COLO829 (cell line): ENCODE results near the gene CCDC57.
"Not testable (repeated sequence)": the region's sequence is repeated elsewhere in the genome, so short reads cannot be mapped to it uniquely, and the experiment has no call there.

Experiments used
- DNase-seq: peaks from one replicate; pipeline ENCODE4 v3.0.0; 2012; ENCODE audit warnings: low spot score

CCDC57 gene

GRCh38 chr17:82152556-82153294, 59.9 kb downstream of the CCDC57 start:
- DNase-seq = no peak

- DNase-seq = no peak
Observed at GRCh38 chr17:82152114-82152513, 60.5 kb downstream of the CCDC57 start.

- DNase-seq = no peak
Observed at GRCh38 chr17:82151106-82151957, 61.3 kb downstream of the CCDC57 start.

DNA sequence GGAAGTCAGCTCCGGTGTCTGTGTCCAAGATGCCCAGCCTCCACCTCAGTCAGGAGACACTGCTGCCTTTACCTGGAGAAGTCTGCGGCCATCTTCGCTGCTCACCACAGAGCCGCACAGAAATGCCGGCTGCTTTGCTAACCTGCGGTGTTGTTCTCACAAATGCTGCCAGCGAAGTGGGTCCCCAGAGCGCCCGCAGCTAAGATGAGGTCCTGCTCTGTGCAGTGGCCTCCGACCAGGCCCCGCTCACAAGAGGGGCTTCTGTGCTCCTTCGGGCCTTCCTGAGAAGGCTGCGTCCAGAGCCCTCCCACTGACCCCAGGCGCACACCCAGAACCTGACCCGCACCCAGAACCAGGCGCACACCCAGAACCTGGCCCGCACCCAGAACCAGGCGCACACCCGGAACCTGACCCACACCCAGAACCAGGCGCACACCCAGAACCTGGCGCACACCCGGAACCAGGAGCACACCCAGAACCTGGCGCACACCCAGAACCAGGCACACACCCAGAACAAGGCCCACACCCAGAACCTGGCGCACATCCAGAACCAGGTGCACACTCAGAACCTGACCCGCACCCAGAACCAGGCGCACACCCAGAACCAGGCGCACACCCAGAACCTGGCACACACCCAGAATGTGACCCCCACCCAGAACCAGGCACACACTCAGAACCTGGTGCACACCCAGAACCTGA, 63.1 kb downstream of the CCDC57 start:
- no peak for DNase-seq

- DNase-seq = no peak
Observed at GRCh38 chr17:82148997-82149396, 63.6 kb downstream of the CCDC57 start.

DNA sequence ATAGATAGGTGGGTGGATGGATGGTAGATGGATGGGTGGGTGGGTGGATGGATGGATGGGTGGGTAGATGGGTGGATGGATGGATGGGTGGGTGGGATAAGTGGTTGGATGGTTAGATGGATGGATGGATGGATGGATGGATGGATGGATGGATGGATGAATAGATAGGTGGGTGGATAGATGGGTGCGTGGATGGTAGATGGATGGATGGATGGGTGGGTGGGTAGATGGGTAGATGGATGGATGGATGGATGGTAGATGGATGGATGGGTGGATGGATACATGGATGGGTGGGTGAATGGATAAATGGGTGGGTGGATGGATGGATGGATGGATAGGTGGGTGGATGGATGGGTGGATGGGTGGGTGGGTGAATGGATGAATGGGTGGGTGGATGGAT, 64.6 kb downstream of the CCDC57 start:
- no peak for DNase-seq

GRCh38 chr17:82146663-82147654, 65.7 kb downstream of the CCDC57 start:
- no peak for DNase-seq

GRCh38 chr17:82145550-82146155, 67.0 kb downstream of the CCDC57 start:
- no peak for DNase-seq

DNA sequence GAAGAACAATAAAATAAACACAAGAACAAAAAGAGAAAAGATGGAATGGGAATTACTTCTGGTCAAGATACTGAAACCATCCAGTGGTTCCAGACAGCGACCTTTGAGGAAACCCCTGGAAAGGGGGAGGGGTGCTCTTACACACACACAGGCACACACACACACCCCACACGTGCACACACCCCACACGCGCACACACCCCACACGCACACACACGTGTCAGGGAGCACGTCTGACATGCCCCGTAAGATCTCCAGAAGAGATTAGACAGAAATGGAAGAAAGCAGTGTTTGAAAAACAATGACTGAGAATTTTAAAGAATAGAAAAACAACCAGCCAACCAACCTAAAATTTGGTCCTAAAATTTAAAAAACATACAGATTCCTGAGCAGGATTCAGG, 69.3 kb downstream of the CCDC57 start:
- DNase-seq = no peak

DNA sequence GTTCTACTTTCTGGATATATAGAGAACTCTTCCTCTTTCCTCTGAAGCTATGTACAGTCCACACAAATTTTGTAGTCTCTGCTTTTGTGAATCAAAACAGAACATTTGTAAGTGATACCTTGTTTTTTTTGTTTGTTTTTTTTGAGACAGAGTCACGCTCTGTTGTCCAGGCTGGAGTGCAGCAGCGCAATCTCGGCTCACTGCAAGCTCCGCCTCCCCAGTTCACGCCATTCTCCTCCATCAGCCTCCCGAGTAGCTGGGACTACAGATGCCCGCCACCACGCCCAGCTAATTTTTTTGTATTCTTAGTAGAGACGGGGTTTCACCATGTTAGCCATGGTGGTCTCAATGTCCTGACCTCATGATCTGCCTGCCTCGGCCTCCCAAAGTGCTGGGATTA, 72.7 kb downstream of the CCDC57 start:
- not testable (repeated sequence) for DNase-seq

- DNase-seq = no peak
Observed at GRCh38 chr17:82138511-82138992, 74.1 kb downstream of the CCDC57 start.

DNA sequence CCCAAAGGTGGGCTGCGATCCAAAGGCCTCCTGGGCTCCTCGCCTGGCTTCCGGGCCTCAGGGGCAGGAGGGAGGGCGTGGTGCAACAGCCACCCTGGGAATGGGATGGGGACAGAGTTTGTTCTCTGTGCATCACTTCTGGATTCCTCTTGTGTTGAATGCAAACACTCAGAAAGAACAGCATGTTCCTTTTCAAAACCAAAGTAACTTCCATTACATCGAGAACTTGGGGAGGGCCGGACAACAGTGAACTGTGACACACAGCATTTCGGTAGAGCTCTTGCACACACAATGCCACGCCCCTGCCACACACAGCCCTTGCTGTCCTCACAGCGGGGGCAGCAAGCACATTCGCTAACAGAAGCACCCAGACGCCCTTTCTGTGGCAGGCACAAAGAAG, 78.5 kb downstream of the CCDC57 start:
- DNase-seq = no peak

GRCh38 chr17:82133166-82133953, 79.3 kb downstream of the CCDC57 start:
- DNase-seq = not testable (repeated sequence)

DNA sequence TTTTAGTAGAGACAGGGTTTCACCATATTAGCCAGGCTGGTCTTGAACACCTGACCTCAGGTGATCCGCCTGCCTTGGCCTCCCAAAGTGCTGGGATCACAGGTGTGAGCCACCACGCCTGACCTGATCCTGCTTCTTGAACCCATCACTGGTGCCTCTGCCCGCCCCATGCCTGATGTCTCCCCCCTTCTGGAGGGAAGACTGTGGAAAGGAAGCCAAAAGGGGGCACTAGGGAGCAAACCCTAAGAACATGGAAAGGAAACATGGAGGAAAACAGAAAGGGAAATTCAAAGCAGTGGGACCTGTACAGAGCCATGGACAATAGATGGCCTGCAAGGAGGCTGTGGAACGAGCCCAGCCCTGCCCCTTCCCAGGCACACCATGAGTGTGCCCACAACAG, 83.5 kb downstream of the CCDC57 start:
- no peak for DNase-seq

GRCh38 chr17:82128287-82128686, 84.4 kb downstream of the CCDC57 start:
- DNase-seq = no peak

- no peak for DNase-seq
Observed at GRCh38 chr17:82127704-82128103, 84.9 kb downstream of the CCDC57 start.

DNA sequence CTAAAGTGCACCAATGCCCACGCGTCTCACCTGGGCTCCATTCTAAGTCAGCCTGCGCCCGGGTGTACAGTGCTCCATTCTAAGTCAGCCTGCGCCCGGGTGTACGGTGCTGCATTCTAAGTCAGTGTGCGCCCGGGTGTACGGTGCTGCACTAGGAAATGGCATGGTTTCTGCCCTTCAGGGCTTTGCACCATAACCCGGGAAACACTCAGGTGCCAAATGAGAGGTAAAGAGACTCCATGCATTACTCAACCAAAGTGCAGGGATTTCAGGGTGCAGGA, 85.4 kb downstream of the CCDC57 start:
- no peak for DNase-seq

DNA sequence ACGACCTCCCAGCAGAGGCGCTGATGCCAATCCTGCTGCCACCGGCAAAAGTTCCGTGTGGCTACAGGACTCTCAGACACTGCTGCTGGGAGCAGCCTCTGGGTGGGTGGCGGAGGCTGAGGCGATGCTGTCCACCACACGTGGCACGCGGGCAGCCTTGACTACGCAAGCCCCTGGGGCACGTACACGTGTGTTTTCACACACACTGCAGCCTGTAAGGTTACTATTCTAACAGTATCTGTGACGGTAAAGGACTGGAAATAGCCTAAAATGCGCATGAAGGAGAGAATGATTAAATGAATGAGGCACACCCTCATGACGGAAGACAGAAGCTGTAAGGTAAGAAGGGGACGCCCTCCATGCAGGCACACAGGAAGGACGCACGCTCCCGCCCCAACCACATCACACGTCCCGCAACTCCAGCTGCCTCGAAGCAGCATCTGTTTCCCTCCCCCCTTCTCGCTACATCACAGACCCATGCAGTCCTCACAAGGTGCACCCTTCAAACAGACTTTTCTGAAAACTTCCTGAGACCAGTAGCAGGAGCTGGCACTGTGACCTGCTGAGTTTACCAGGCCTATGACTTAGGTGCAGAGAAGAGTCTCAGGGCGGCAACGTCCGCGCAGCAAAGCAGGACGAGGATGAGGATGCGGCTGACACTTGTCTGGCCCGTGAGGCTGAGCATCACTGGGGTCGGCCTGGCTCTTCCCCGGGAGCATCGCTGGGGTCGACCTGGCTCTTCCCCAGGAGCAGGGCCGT, 85.9 kb downstream of the CCDC57 start:
- no peak for DNase-seq

DNA sequence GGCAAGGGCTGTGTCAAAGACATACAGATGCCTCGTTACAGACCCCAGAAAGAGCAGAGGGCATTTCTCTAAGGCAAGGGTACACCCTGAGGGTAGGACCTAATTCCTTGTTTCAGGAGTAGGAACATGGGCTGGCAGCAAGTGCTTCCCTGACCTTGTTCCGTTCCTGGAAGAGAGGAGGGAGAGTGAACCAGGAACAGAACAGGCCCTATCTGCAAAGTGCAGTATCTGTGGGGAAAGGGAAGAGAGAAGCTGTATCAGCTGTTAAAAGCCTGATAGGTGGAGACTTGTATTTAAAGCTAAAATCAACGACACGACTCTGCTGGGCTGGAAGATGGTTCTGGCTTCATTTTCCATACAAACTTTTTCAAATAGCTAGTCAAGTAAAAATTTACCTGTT, 88.5 kb downstream of the CCDC57 start:
- no peak for DNase-seq
